HepG2 (cell line): ENCODE data around the gene FAM89B. TPM values are rescaled to one million over a fixed set of nuclear protein-coding genes. Genes with fewer than 3 reads are reported as not detected.

Experiments used
- ATAC-seq: fragments of 200-7000 bp; cut with Tn5 transposase; 3 replicates; pipeline ENCODE4 v1.9.1; 2020; ENCODE audit warnings: mild to moderate bottlenecking, moderate library complexity
- BruUV-seq: library from RNA; stranded (reverse); fragments of 400-500 nt; replicated peaks from 2 replicates; lab custom pipeline; 2021; lab: Mats Ljungman, UMichigan
- CTCF ChIA-PET: fragments of 300-600 bp; formaldehyde crosslinking; extraction: SDS; loops from one replicate; lab custom pipeline; 2021; ENCODE audit warnings: low total read pairs, inconsistent platforms, low intra/inter-chr PET ratio; lab: Yijun Ruan, JAX
- POLR2A ChIA-PET: fragments of 350-600 bp; sonication (Branson Sonifier 250); formaldehyde crosslinking; loops from one replicate; lab custom pipeline; 2020; ENCODE audit warnings: antibody characterized with exemption, inconsistent platforms; lab: Yijun Ruan, JAX
- DNase-seq: peaks from one replicate; pipeline ENCODE4 v3.0.0-alpha.2; 2015; ENCODE audit warnings: low spot score
- FAIRE-seq: peaks from 3 replicates; lab custom pipeline; 2011; peaks lifted over from hg19 to GRCh38; lab: Jason Lieb, UNC
- H2AFZ ChIP-seq: one replicate; pipeline ENCODE4 v1.6.1; 2011; ENCODE audit warnings: low read length, inconsistent platforms
- H3K27ac ChIP-seq: fragments of 300-600 bp; 3 replicates; pipeline ENCODE4 v1.8.0; 2011; ENCODE audit warnings: mixed run types, mild to moderate bottlenecking, mixed read lengths, low read length, inconsistent platforms; ENCODE audit not compliant: insufficient read depth; ENCODE audit errors: extremely low read length
- H3K27me3 ChIP-seq, 2 experiments: fragments of 200-600 bp in 1 of 2; 2 replicates in 1 of 2; 3 replicates in 1 of 2; pipeline versions ENCODE4 v1.6.0 to v1.8.0; 2011; ENCODE audit warnings: low read length in 2 of 2, mild to moderate bottlenecking in 2 of 2, moderate library complexity in 2 of 2, inconsistent platforms in 1 of 2; ENCODE audit not compliant: insufficient read depth in 2 of 2, control insufficient read depth in 1 of 2
- H3K36me3 ChIP-seq, 2 experiments: fragments of 200-600 bp in 1 of 2; replicated peaks in 1 of 2; 2 replicates in 1 of 2; 3 replicates in 1 of 2; pipeline versions ENCODE4 v1.5.1 to v1.8.0; 2011; ENCODE audit warnings: low read length in 2 of 2, inconsistent platforms in 1 of 2; ENCODE audit not compliant: insufficient read depth in 2 of 2, control insufficient read depth in 1 of 2
- H3K4me1 ChIP-seq: 2 replicates; pipeline ENCODE4 v1.5.1; 2012; ENCODE audit warnings: low read length, inconsistent platforms; ENCODE audit not compliant: insufficient read depth
- H3K4me2 ChIP-seq: 2 replicates; pipeline ENCODE4 v1.6.0; 2011; ENCODE audit warnings: low read depth, low read length, inconsistent platforms
- H3K4me3 ChIP-seq, 3 experiments: fragments of 200-600 bp in 1 of 3; sonication (generic), shearing (Covaris generic) in 1 of 3; replicated peaks in 1 of 3; 2 replicates each; pipeline ENCODE4 v1.5.1; 2011 to 2016; ENCODE audit warnings: low read length in 3 of 3, inconsistent platforms in 2 of 3, low read depth in 2 of 3, mild to moderate bottlenecking in 2 of 3, control low read depth in 1 of 3, mixed read lengths in 1 of 3; ENCODE audit not compliant: insufficient read depth in 1 of 3
- H3K79me2 ChIP-seq: one replicate; pipeline ENCODE4 v1.6.1; 2011; ENCODE audit warnings: low read length, inconsistent platforms; ENCODE audit not compliant: insufficient read depth
- H3K9ac ChIP-seq: 2 replicates; pipeline ENCODE4 v1.6.0; 2011; ENCODE audit warnings: mild to moderate bottlenecking, low read depth, low read length, inconsistent platforms; ENCODE audit not compliant: insufficient read depth
- H3K9me3 ChIP-seq: 2 replicates; pipeline ENCODE4 v1.5.1; 2012; ENCODE audit warnings: mild to moderate bottlenecking, low read length
- H4K20me1 ChIP-seq: 2 replicates; pipeline ENCODE4 v1.6.0; 2011; ENCODE audit warnings: inconsistent platforms, mild to moderate bottlenecking, low read length, moderate library complexity; ENCODE audit not compliant: insufficient read depth
- ARNTL ChIP-seq: sonication (generic); formaldehyde crosslinking; IDR thresholded peaks from 2 replicates; pipeline ENCODE4 v1.4.0; 2020; ENCODE audit warnings: mild to moderate bottlenecking, missing genetic modification reagents
- KLF16 ChIP-seq, 2 experiments: sonication (generic) in 1 of 2; formaldehyde crosslinking in 1 of 2; IDR thresholded peaks; 2 replicates each; pipeline versions ENCODE4 v1.6.1 to v1.8.0; 2016 to 2023; ENCODE audit warnings: missing genetic modification reagents in 2 of 2, missing compliant biosample characterization in 1 of 2
- MTA1 ChIP-seq: sonication (generic); formaldehyde crosslinking; IDR thresholded peaks from 2 replicates; pipeline ENCODE4 v1.4.0; 2020; ENCODE audit warnings: missing genetic modification reagents, mild to moderate bottlenecking, borderline replicate concordance
- NFKBIZ ChIP-seq: IDR thresholded peaks from 2 replicates; pipeline ENCODE4 v1.6.1; 2018; ENCODE audit warnings: missing genetic modification reagents, missing compliant biosample characterization
- PAX8 ChIP-seq: sonication (generic); formaldehyde crosslinking; IDR thresholded peaks from 2 replicates; pipeline ENCODE4 v1.8.0; 2022; ENCODE audit warnings: mild to moderate bottlenecking, missing genetic modification reagents, borderline replicate concordance
- SMAD1 ChIP-seq: sonication (generic); formaldehyde crosslinking; IDR thresholded peaks from 2 replicates; pipeline ENCODE4 v1.4.0; 2020; ENCODE audit warnings: missing genetic modification reagents, low read depth, mild to moderate bottlenecking, borderline replicate concordance
- SP1 ChIP-seq, 2 experiments: fragments of 450-650 bp in 1 of 2; sonication (generic) in 1 of 2; formaldehyde crosslinking in 1 of 2; IDR thresholded peaks; 2 replicates each; pipeline versions ENCODE4 v1.4.0 to v1.6.1; 2016 to 2020; ENCODE audit warnings: missing genetic modification reagents in 1 of 2
- ZBTB38 ChIP-seq: sonication (generic); formaldehyde crosslinking; IDR thresholded peaks from 2 replicates; pipeline ENCODE4 v1.5.1; 2020; ENCODE audit warnings: mild to moderate bottlenecking, missing genetic modification reagents
- ZNF446 ChIP-seq: sonication (generic); formaldehyde crosslinking; IDR thresholded peaks from 2 replicates; pipeline ENCODE4 v1.5.0; 2020; ENCODE audit warnings: mild to moderate bottlenecking, missing genetic modification reagents
- ZNF496 ChIP-seq: sonication (generic); formaldehyde crosslinking; IDR thresholded peaks from 2 replicates; pipeline ENCODE4 v1.8.1; 2023; ENCODE audit warnings: mild to moderate bottlenecking, moderate library complexity, missing genetic modification reagents; ENCODE audit not compliant: insufficient replicate concordance
- ZNF776 ChIP-seq: sonication (generic); formaldehyde crosslinking; IDR thresholded peaks from 2 replicates; pipeline ENCODE4 v1.4.0; 2020; ENCODE audit warnings: mild to moderate bottlenecking, missing genetic modification reagents
- ZNF782 ChIP-seq: sonication (generic); formaldehyde crosslinking; IDR thresholded peaks from 2 replicates; pipeline ENCODE4 v1.4.0; 2020; ENCODE audit warnings: missing genetic modification reagents, mild to moderate bottlenecking, borderline replicate concordance
- ZZZ3 ChIP-seq: sonication (generic); formaldehyde crosslinking; IDR thresholded peaks from 2 replicates; pipeline ENCODE4 v1.4.0; 2020; ENCODE audit warnings: missing genetic modification reagents, mild to moderate bottlenecking, borderline replicate concordance
- WGBS: methylation state at CpG from one replicate; pipeline ENCODE4 v1.1.6; 2017; ENCODE audit warnings: low lambda C conversion rate; 5-methylcytosine and 5-hydroxymethylcytosine counted together
- in situ Hi-C: cut with HindIII; loops from 2 replicates; pipeline ENCODE4 v1.10.0; 2017; ENCODE audit warnings: low pct_unique_long_range_greater_than_20kb; ENCODE audit not compliant: extremely low pct_ligation_motif_present
- intact Hi-C: fragments of 100-400 bp; cut with micrococcal nuclease; formaldehyde crosslinking; loops from one replicate; pipeline ENCODE4 v1.10.0; 2022; ENCODE audit not compliant: unreplicated experiment
- polyA plus RNA-seq, 8 experiments: library from polyadenylated mRNA; depleted of rRNA in 3 of 8; stranded (reverse) in 7 of 8; unstranded in 1 of 8; fragments of >200 nt; fragmentation: Illumina TruSeq in 4 of 8; extraction: Trizol in 4 of 8; gene quantifications; 2 replicates each; pipeline versions ENCODE4 v1.2.1 to v1.2.3, GENCODE V29; 2011 to 2016; ENCODE audit warnings: low read depth in 4 of 8, missing spikeins in 1 of 8, mixed read lengths in 1 of 8; ENCODE audit not compliant: insufficient read depth in 1 of 8
- total RNA-seq, 5 experiments: library from RNA; depleted of rRNA; stranded (reverse); fragments of >200 nt; fragmentation: Illumina TruSeq; extraction: Trizol; gene quantifications; 2 replicates each; pipeline ENCODE4 v1.2.3, GENCODE V29; 2016; ENCODE audit warnings: low read depth in 1 of 5
- TF ChIP-seq, protein P1 (sequence below), 2 experiments: sonication (generic) in 1 of 2; formaldehyde crosslinking in 1 of 2; IDR thresholded peaks; 2 replicates each; pipeline versions ENCODE4 v1.4.0 to v1.6.1; 2018 to 2020; ENCODE audit warnings: missing genetic modification reagents in 2 of 2, borderline replicate concordance in 1 of 2, low read depth in 1 of 2, mild to moderate bottlenecking in 1 of 2, missing biosample characterization in 1 of 2
- TF ChIP-seq, protein P2 (sequence below): sonication (generic); formaldehyde crosslinking; IDR thresholded peaks from 2 replicates; pipeline ENCODE4 v1.4.0; 2020; ENCODE audit warnings: mild to moderate bottlenecking, low read depth, missing genetic modification reagents
- TF ChIP-seq, protein P3 (sequence below): sonication (generic); formaldehyde crosslinking; IDR thresholded peaks from 2 replicates; pipeline ENCODE4 v1.4.0; 2020; ENCODE audit warnings: missing genetic modification reagents, low read depth, mild to moderate bottlenecking, borderline replicate concordance

The FAM89B gene
- total and polyA plus RNA-seq, 2 of the 13 experiments (the other 11 are each of a cell fraction or from before 2014, with no cell fraction given): 5.7 to 8.0 TPM

DNA sequence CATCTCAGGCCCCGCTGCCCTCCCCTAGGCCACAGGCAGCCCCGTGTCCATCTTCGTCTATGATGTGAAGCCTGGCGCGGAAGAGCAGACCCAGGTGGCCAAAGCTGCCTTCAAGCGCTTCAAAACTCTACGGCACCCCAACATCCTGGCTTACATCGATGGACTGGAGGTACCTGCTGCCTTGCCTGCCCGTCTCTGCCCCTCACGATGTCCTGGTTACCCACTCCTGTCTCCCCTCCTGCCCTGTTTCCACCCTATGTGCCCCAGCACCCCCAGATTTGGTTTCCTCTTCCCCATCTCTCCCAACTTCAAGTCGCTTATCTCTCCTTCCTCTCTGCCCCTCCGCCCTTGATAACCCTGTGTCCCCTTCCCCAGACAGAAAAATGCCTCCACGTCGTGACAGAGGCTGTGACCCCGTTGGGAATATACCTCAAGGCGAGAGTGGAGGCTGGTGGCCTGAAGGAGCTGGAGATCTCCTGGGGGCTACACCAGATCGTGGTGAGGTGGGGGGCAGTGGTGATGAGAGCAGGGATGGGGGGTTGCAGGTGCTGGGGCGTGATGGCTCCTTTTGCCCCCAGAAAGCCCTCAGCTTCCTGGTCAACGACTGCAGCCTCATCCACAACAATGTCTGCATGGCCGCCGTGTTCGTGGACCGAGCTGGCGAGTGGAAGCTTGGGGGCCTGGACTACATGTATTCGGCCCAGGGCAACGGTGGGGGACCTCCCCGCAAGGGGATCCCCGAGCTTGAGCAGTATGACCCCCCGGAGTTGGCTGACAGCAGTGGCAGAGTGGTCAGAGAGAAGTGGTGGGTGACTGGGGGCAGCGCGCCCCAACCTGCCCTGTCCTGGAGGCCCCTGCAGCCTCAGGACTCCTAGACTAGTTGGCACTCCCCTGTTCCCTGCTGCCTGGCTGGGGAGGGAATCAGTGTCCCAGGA is 46.5 kb upstream of the FAM89B start:
- Histone ChIP-seq H3K36me3 (peaks cover 3 to 8% of the 10 kb centered on the region in 2 experiments), H3K79me2 (peaks cover 19% of the 10 kb centered on the region), H3K27ac (peak overlapping the region; percentile 86), H3K9me3 (no peaks in the 10 kb centered on the region), H3K27me3 (no peaks in the 10 kb centered on the region; a peak in 1 of 5 replicates), H3K4me3 (peak overlapping the region; percentile 93 to 97 (median 96)), H3K4me1 (peaks cover 75% of the 10 kb centered on the region), H3K9ac (peak overlapping the region; percentile 94), H3K4me2 (peak overlapping the region; percentile 96), H4K20me1 (0 out of 2 replicates have a peak, but pooled peaks cover 3% of the 10 kb centered on the region), H2AFZ (no peak overlapping the region)
- BruUV-seq: TSS peak; percentile 57
- intact Hi-C loops: no loop called here
- 27% methylated on average over 14 of the region's 31 CpGs for WGBS
- ATAC-seq (no peak), FAIRE-seq (no peak), DNase-seq (no peak)
- CTCF ChIA-PET: no interaction called here
- POLR2A ChIA-PET: interaction anchor here (0.6 to 4.4 kb wide), 24 partner anchors 10 to 361 kb away, joined by 3 to 35 read pairs (median 5); partner anchors contain the start of genes CAPN1, MALAT1, NEAT1 and PCNX3
- in situ Hi-C loops: no loop called here
- TF ChIP-seq ZNF446 (CRISPR knock-in tag): peak; percentile 63; the same call in 1 of the 2 replicates
- no peak for TF ChIP-seq SP1 (IDR thresholded peaks at IDR 0.05)
- TF ChIP-seq SP1 (CRISPR knock-in tag; IDR thresholded peaks at IDR 0.05): no peak
- TF ChIP-seq, protein P1, sequence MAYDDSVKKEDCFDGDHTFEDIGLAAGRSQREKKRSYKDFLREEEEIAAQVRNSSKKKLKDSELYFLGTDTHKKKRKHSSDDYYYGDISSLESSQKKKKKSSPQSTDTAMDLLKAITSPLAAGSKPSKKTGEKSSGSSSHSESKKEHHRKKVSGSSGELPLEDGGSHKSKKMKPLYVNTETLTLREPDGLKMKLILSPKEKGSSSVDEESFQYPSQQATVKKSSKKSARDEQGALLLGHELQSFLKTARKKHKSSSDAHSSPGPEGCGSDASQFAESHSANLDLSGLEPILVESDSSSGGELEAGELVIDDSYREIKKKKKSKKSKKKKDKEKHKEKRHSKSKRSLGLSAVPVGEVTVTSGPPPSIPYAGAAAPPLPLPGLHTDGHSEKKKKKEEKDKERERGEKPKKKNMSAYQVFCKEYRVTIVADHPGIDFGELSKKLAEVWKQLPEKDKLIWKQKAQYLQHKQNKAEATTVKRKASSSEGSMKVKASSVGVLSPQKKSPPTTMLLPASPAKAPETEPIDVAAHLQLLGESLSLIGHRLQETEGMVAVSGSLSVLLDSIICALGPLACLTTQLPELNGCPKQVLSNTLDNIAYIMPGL (CRISPR knock-in tag; IDR thresholded peaks at IDR 0.05; ENCODE audit: borderline replicate concordance in 1 of 2, low read depth in 1 of 2): 0 out of 4 replicates have a peak, but pooled peaks of 1 of the 2 experiments have one; percentile 15
- peak; percentile 67; the same call in 1 of the 2 replicates for TF ChIP-seq ARNTL
- TF ChIP-seq MTA1 (CRISPR knock-in tag): peak; percentile 6; the same call in 1 of the 2 replicates
- TF ChIP-seq ZZZ3 (CRISPR knock-in tag): peak; percentile 25; the same call in 1 of the 2 replicates
- TF ChIP-seq SMAD1 (CRISPR knock-in tag): peak; percentile 59; the same call in 1 of the 2 replicates
- TF ChIP-seq, protein P2, sequence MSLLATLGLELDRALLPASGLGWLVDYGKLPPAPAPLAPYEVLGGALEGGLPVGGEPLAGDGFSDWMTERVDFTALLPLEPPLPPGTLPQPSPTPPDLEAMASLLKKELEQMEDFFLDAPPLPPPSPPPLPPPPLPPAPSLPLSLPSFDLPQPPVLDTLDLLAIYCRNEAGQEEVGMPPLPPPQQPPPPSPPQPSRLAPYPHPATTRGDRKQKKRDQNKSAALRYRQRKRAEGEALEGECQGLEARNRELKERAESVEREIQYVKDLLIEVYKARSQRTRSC (CRISPR knock-in tag): 0 out of 2 replicates have a peak, but pooled peaks have one; percentile 56
- TF ChIP-seq, protein P3, sequence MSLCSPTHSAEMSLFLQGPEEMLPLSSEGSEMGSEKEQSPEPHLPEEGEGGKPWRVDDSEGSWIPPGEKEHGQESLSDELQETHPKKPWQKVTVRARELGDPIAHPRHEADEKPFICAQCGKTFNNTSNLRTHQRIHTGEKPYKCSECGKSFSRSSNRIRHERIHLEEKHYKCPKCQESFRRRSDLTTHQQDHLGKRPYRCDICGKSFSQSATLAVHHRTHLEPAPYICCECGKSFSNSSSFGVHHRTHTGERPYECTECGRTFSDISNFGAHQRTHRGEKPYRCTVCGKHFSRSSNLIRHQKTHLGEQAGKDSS (CRISPR knock-in tag): peak; percentile 17; the same call in 1 of the 2 replicates
- TF ChIP-seq KLF16 (CRISPR knock-in tag; IDR thresholded peaks at IDR 0.05): 0 out of 4 replicates have a peak, but pooled peaks of 1 of the 2 experiments have one; percentile 16
- no peak for TF ChIP-seq ZNF496
- TF ChIP-seq ZBTB38: 0 out of 2 replicates have a peak, but pooled peaks have one; percentile 13
- 0 out of 2 replicates have a peak, but pooled peaks have one; percentile 43 for TF ChIP-seq ZNF782 (CRISPR knock-in tag)
- TF ChIP-seq ZNF776 (CRISPR knock-in tag): no peak
- TF ChIP-seq PAX8 (CRISPR knock-in tag): no peak
- TF ChIP-seq NFKBIZ (CRISPR knock-in tag): peak; percentile 3; the same call in 1 of the 2 replicates
